Urinary bladder (tissue), 4 donors: ENCODE data around the gene MAPK11. TPM values are rescaled to one million over a fixed set of nuclear protein-coding genes. Genes with fewer than 3 reads are reported as not detected.

Experiments used
- DNase-seq: peaks from one replicate; pipeline ENCODE4 v3.0.0-alpha.2; 2015; ENCODE audit errors: extremely low spot score
- H3K27ac ChIP-seq: one replicate; pipeline ENCODE4 v1.5.1; 2013; ENCODE audit warnings: low read depth, mild to moderate bottlenecking, moderate library complexity
- H3K36me3 ChIP-seq: one replicate; pipeline ENCODE4 v1.6.1; 2013; ENCODE audit warnings: mild to moderate bottlenecking, moderate library complexity; ENCODE audit not compliant: insufficient read depth
- H3K4me1 ChIP-seq: one replicate; pipeline ENCODE4 v1.6.1; 2013; ENCODE audit warnings: mild to moderate bottlenecking, moderate library complexity; ENCODE audit not compliant: insufficient read depth
- H3K4me3 ChIP-seq: one replicate; pipeline ENCODE4 v1.5.1; 2013; ENCODE audit warnings: low read depth, low read length
- WGBS: extraction: QIAGEN DNeasy Blood & Tissue Kit; methylation state at CpG from one replicate; pipeline ENCODE4 v1.1.7; 2013; 5-methylcytosine and 5-hydroxymethylcytosine counted together
- polyA plus RNA-seq: library from polyadenylated mRNA; stranded (reverse); fragments of 200-250 nt; gene quantifications from one replicate; pipeline ENCODE4 v1.2.3, GENCODE V29; 2013
- total RNA-seq: library from RNA; depleted of rRNA; stranded (reverse); fragments of >200 nt; gene quantifications from one replicate; pipeline ENCODE4 v1.2.3, GENCODE V29; 2014
- donor health status: healthy with polysubstance abuse.
- donor health status: healthy.

Gene MAPK11
- total RNA-seq (4.1 TPM), polyA plus RNA-seq (13.6 TPM)

DNA sequence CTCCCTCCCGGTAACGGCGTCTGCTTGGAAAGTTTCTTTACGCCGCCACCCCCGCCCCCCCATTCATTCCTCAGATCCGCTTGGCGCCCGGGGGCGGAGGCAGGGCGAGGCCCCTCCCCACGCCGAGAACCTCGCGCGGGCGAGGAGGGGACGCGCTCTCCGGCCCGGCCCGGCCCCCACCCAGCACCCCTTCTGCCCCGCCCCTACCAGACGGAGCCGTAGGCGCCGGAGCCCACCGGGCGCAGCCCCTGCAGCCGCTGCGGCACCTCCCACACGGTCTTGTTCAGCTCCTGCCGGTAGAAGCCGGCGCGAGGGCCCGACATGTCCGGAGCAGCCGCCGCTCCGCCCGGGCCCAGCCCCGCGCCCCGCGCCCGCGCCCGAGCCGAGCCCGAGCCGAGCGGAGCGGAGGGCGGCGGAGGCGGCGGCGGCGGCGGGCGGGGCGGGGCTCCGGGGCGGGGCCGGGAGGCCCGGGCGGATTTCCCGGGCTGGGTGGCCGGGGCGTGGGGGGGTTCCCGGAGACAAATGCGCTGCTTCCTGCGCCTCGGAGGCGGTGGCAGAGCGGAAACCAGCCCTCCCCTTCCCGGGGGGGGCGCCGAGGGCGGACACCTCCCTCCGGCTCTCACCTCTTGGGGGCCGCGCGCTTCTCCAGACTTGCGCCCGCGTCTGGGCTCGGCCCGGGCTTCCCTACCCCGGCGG, at the start of gene MAPK11:
Gene MAPK11, minus strand, starts transcription at position 411 of the 696 bp plus-strand sequence. Its CDS starts 88 bp downstream, at position 323.
- H3K36me3 ChIP-seq: no peaks in the 10 kb centered on the region
- WGBS: under 1% methylated on average over 90 of the region's 92 CpGs
- no peaks in the 10 kb centered on the region for H3K4me1 ChIP-seq
- no peak within 1 kb of the TSS for H3K27ac ChIP-seq
- peak within 1 kb of the TSS; percentile 44 for H3K4me3 ChIP-seq
- DNase-seq: no peak

DNA sequence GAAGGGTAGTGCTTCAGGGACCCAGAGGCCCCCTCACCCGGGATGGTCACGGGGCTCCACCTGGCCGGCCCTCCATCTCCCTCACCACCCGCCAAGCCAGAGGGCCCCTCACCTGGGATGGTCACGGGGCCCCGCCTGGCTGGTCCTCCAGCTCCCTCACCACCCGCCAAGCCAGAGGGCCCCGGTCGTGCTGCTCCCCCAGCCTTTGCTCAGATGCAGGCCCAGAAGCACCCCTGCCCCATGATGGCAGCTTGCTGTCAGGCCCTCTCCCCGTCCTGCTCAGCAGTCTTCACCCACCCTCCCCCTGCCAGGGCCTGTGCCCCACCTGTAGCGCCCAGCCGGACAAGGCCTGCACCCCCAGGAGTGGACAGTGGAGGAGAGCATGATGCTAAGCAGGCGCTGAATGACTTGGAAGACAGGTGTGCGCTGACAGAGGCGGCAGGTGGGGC, 49.3 kb upstream of the MAPK11 start:
- no peak overlapping the region for H3K4me3 ChIP-seq
- WGBS: 93% methylated on average over 15 of the region's 15 CpGs
- H3K36me3 ChIP-seq: no peaks in the 10 kb centered on the region
- H3K27ac ChIP-seq: no peak overlapping the region
- DNase-seq: no peak
- no peaks in the 10 kb centered on the region for H3K4me1 ChIP-seq

DNA sequence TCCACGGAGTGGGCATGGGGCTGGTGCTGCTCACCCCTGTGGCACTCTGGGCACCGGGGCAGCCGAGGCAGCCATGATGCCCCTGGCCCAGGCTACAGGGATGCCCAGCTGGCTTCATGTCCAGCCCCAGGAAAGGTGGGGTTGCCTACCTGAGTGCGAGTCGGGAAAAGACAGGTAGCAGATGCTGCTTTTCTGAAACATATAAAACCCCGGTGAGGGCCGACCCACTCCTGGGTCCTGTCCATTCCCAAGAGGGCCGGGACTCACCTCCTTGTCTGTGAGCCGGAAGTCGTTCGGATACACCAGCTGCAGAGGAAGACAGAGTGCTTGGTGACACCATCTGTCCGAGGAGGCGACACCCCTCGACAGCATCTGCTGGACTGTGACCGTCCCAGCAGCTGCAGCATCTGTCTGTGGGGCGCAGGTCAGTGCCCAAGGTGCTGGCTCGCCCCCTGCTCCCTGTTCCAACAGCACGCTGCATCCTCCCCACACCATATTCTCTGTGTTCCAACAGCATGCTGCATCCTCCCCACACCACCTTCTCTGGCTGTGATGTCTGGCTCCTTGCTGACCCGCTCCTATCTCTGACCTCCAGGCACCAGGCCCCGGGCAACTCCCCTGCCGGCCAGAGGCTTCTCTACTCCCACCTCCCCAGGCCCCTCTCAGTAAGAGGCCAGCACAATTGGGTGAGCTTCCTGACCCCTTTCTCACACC, 48.7 kb upstream of the MAPK11 start:
- no peak overlapping the region for H3K27ac ChIP-seq
- DNase-seq: no peak
- no peak overlapping the region for H3K4me3 ChIP-seq
- H3K4me1 ChIP-seq: no peaks in the 10 kb centered on the region
- WGBS: 83% methylated on average over 21 of the region's 21 CpGs
- H3K36me3 ChIP-seq: no peaks in the 10 kb centered on the region

DNA sequence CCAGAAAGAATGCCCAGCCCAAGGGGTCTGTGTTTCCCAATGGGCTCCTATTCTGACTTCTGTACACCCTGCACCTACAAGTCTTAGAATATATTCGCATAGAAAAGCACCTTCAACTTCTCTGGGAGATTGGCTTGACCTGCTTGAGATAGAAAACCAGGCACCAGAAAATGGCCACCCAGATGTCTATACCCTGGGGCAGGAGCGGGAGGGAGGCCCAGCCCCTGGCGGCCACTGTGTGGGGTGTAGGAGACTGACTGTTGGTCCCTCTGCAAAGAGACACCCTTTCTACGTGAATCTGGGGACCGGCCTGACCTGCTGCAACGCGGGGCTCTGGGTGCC, 48.1 kb upstream of the MAPK11 start:
- WGBS: 86% methylated on average over 7 of the region's 7 CpGs
- no peaks in the 10 kb centered on the region for H3K4me1 ChIP-seq
- no peak overlapping the region for H3K4me3 ChIP-seq

DNA sequence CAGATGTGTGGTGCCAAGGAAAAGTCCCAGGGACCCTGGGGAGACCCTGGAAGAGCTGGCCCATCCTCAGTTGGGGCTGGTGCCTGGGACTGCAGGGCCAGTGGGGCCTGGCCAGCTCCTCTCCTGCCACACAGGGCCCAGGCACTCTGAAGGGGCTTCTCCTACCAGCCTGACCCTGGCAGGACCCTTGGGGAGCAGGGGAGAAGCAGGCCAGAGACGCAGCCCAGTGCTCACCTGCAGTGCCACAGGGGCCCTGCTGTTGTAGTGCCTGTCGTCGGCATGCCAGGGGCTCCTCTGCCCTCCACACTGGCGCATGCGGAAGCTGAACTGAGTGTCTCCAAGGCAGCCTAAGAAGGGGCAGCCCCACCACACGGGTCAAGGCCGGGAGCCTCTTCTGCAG, 47.5 kb upstream of the MAPK11 start:
- Histone ChIP-seq H3K27ac (no peak overlapping the region), H3K4me1 (no peaks in the 10 kb centered on the region), H3K36me3 (no peaks in the 10 kb centered on the region), H3K4me3 (no peak overlapping the region)
- 92% methylated on average over 7 of the region's 7 CpGs for WGBS
- DNase-seq: no peak

More for the DNA sequence above, 48.1 kb upstream of the MAPK11 start:
- H3K36me3 ChIP-seq: no peaks in the 10 kb centered on the region
- DNase-seq: no peak
- no peak overlapping the region for H3K27ac ChIP-seq

DNA sequence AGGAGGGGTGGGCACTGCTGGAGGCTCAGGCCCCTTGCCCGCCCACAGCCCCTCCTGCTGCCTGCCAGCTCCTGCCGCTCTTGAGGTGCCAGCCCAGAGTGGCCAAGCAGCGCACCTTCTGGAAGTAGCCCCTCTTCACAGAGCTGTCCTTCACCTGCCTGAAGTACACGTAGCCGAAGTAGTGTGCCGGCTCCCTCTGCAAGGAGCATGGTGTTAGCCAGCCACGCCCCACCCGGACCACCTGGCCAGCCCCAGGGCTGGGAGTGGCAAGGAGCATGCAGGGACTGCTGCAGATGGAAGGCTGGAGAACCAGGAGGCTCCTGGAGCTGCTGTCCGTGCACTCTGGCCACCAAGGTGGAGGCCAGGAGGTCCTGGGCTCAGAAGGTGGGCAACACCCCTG, 47.0 kb upstream of the MAPK11 start:
- H3K36me3 ChIP-seq: no peaks in the 10 kb centered on the region
- 92% methylated on average over 9 of the region's 9 CpGs for WGBS
- no peaks in the 10 kb centered on the region for H3K4me1 ChIP-seq
- DNase-seq: no peak
- no peak overlapping the region for H3K4me3 ChIP-seq
- H3K27ac ChIP-seq: no peak overlapping the region

DNA sequence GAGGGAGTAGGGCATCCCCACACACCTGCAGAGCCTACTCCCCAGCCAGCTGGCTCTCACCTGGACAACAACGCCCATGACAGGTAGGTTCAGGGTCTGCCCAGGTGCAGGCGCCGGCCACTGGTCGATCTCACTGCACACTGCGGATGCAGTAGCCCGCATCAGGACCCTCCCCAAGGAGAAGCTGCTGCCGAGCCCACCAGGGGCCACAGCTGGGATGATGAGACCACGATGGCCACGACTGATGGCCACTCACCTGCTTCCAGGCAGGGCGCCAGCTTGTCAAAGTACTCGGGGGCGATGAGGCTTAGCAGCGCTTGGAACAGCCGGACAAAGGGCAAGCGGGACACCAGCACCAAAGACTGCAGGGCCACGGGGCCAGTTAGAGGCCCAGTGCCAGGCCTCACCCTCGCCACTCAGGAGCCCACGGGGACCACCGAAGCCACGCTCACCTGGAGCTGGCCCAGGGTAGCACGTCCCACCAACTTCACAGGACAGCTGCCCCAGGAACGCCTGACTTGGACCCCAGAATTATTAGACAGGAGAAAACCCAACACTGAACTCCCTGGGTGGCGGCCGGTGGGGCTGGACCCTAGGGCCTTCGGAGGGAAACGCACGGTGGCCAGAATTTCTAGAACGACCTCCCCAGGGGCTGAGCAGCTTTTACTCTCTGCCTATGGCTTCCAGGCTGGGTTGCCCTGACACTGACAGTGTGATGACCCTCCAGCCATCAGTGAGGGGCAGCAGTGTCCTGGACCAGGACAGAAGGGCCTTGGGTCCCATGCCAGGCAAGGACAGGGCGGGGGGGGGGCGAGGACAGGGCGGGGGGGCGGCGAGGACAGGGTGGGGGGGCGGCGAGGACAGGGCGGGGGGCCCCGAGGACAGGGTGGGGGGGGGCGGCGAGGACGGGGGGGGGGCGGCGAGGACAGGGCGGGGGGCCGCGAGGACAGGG, 46.2 kb upstream of the MAPK11 start:
- WGBS: 85% methylated on average over 32 of the region's 45 CpGs
- no peaks in the 10 kb centered on the region for H3K36me3 ChIP-seq
- H3K4me1 ChIP-seq: no peaks in the 10 kb centered on the region
- DNase-seq: no peak
- no peak overlapping the region for H3K4me3 ChIP-seq
- no peak overlapping the region for H3K27ac ChIP-seq

DNA sequence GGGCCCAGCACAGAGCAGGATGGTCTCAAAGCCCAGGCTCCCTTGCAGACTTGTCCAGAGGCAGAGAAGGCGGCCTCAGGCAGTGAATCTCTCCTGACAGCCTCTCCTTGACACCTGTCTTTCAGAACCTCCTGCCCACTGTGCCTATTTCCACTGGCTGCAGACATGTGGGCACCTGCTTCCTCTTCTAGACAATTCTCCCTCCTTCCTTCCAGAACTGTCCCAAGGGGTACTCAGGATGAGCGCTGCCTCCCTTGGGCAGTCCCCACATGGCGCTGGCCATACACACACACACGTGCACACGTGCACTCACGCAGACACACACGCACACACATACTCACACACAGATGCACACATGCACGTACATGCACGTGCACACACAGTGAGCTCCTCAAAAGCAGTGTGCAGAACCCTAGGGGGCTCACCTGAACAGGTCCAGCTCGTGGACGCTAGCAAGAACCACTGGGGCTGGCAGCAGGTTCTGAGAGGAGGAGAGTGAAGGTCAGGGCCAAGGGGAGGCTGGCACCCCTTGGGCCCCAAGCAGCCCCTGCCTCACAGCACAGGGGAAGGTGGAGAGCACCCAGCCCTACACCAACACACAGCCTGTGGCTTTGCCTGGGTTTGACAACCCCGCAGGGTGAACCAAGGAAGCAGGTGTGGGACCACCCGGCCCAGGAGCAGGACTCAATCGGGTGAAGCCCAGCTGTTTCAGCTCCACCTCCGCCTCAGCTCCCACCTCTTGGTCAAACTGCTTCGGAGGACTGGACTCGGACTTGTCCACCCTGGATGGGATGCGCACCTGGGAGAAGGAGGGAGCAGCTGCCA, 45.3 kb upstream of the MAPK11 start:
- Histone ChIP-seq H3K36me3 (no peaks in the 10 kb centered on the region), H3K4me1 (no peaks in the 10 kb centered on the region), H3K4me3 (no peak overlapping the region), H3K27ac (no peak overlapping the region)
- DNase-seq: no peak
- 89% methylated on average over 18 of the region's 18 CpGs for WGBS

DNA sequence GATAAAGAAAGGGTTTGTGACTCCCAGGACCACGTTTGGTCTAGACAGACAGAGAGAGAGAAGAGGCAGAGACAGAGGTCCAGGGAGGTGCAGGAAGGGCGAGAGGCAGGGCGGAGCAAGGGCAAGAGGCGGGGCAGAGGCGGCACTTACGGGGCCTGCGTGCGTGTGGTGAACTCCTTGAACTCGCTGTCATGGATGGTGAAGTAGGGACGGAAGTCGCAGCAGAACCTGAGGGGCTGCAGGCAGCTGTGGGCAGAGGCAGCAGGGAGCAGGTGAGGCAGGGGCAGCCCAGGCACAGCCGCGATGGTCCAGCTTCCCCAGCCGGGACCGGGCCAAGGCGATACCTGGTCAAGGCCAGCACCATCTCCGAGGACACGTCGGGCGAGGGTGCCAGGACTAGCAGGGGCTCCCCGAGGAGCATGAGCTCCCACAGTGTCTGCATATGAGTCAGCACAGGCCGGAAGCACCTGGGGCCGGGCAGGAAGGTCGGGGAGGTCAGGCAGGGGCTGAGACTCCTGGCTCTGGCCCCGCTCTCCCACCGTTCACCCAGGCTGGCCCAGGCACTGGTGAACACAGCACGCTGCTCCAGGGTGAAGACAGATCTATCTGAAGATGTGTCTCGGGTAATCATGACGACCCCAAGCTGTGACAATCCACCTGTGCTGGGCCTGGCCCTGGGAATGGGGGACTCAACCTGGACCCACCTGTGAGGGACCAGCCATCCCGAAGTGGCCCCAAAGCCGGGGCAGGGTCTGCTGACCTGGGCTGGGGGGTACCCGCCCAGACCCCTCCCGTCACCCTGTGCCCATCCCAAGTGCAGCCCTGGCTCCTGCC, 44.5 kb upstream of the MAPK11 start:
- 70% methylated on average over 33 of the region's 33 CpGs for WGBS
- Histone ChIP-seq H3K4me1 (no peaks in the 10 kb centered on the region), H3K36me3 (no peaks in the 10 kb centered on the region), H3K4me3 (no peak overlapping the region), H3K27ac (no peak overlapping the region)
- DNase-seq: no peak

DNA sequence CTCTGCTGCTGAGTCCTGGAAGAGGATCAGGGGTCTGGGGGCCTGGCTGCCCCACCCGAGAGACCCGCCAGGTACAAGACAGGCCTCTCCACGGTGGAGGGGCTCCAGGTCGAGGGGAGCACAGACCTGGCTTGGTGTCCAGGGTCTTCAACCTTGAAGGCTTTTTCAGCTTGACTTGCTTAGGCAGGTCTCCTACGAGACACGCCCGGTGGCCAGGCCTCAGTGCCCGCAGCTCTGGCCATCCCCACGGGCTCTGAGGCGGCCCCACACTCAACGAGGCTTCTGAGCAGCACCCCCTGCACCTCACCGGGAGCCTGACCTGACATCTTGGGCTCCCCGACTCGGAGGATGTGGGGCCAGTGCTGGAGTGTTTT, 43.9 kb upstream of the MAPK11 start:
- Histone ChIP-seq H3K4me3 (no peak overlapping the region), H3K36me3 (no peaks in the 10 kb centered on the region), H3K4me1 (no peaks in the 10 kb centered on the region), H3K27ac (no peak overlapping the region)
- DNase-seq: no peak
- 75% methylated on average over 14 of the region's 14 CpGs for WGBS

DNA sequence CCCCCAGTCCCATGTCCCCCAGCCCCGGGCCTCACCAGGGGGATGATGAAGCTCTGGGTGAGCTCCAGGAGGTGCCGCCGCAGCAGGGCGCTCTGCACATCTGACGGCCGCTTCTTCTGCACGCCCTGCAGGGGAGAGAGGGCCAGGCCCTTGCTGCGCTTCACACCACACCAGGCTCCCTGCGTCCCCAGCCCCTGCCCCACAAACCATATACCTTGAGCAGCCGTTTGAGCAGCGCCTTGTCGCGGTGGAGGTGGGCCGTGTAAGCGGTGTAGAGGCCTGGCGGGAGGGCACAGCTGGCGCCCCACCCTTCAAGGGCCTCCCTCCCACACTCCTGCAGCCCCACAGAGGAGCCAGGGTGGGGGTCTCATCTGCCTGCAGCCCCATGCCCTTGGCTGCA, 43.4 kb upstream of the MAPK11 start:
- DNase-seq: no peak
- Histone ChIP-seq H3K4me1 (no peaks in the 10 kb centered on the region), H3K36me3 (no peaks in the 10 kb centered on the region), H3K4me3 (no peak overlapping the region), H3K27ac (no peak overlapping the region)
- 92% methylated on average over 17 of the region's 17 CpGs for WGBS

DNA sequence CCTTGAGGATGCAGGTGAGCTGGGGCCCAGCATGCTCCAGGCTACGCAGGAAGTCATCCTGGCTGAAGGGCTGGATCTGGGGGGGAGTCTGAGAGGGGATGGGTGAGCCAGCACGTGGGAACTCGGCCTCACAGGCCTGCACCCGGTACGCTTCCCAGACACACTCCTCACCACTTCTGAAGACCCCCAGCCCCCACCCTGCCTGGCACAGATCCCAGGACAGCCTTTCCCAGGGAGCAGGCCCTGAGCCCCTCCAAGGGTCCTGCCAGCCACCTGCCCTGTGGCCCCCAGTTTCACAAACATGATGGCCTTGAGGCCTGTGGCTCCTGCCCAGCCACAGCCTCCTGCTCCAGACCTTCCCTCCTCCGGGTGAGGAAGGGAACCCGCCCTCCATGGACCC, 42.8 kb upstream of the MAPK11 start:
- Histone ChIP-seq H3K36me3 (no peaks in the 10 kb centered on the region), H3K4me1 (no peaks in the 10 kb centered on the region), H3K27ac (no peak overlapping the region), H3K4me3 (no peak overlapping the region)
- WGBS: 84% methylated on average over 7 of the region's 7 CpGs
- no peak for DNase-seq
